Glomerular endothelial cell (primary cell): ENCODE measurements around the gene MEF2A. TPM values are rescaled to one million over a fixed set of nuclear protein-coding genes. Genes with fewer than 3 reads are reported as not detected.
A peak's percentile ranks its signal among the peaks of the same experiment; 100 is the strongest.

Experiments
- DNase-seq: peaks from one replicate; pipeline ENCODE4 v3.0.0-alpha.2; 2011; ENCODE audit warnings: low read depth, low spot score; ENCODE audit errors: extremely low read depth
- total RNA-seq: library from RNA; depleted of rRNA; stranded (reverse); fragments of >200 nt; gene quantifications from 2 replicates; pipeline ENCODE4 v1.2.3, GENCODE V29; 2015

Gene MEF2A
- total RNA-seq, 1 donor from 2014 or later, result 58.9 TPM

DNA sequence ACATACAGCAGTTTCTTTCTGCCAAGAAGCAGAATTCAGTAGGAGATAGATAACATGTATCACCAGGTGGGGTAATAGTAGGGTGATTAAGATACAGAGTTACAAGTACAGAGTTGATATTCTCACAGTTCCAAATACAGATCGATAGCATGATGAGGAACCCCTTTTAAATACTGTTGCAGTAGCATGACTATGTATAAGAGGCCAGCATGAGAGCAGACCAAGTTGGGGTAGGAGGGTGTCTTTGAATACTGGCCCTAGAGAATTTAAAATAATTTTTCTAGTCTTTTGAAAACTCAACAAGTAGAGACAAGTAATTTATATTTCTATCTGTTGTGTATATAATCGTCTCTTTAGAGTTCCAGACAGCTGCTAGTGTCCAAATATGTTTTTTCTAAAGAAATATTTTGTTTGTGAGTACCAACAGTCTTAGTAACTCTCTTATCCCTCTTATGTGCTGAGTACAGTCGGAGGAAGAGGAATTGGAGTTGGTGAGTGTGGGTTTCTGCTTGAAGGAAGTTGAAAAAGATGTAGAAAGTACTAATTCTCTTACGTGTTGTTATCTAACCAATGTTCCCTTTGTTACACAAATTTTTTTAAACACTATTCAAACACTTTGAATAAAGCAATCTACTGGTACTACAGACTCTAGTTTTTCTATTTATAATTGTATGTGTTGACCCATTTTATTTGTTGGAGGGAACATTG is 137.3 kb downstream of the MEF2A start:
- no peak for DNase-seq

DNA sequence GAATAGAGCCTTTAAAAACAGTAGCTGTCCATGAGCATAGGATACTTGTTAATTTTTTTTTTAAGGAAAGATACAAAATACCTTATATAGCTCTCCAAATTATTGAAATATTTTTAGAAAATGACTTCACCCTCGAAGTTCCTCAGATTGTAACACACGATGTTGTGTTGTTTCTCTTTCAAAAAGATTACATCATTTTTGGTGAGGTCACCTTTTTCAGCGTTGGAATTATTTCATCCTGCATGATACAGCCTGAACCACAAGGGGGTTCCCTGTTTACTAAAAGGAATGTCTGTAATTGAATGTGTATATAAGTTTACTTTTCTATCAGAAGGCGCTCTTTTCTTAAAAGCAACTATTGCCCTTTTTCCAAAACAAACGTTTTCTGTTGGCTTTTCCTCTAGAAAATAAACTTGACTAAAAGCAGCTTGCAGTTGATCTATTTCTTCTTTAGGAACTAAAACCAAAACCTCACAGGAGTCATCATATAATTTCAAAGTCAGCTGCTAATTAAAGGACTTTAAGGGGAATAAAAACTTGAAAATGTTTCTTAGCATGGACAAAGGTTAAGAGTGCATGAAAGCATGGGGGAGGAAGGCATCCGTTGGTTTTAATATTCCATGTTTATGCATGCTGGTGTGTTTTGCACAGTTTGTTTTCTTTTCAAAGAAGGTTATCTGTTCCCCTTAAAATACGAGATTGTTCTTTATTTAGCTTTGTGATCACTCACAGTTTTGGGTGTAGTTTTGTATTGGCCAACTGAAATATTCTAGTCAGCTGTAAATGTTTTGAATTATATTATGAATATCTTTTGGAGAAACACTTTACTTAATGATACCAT is 138.0 kb downstream of the MEF2A start:
- DNase-seq, result peak; percentile 94

DNA sequence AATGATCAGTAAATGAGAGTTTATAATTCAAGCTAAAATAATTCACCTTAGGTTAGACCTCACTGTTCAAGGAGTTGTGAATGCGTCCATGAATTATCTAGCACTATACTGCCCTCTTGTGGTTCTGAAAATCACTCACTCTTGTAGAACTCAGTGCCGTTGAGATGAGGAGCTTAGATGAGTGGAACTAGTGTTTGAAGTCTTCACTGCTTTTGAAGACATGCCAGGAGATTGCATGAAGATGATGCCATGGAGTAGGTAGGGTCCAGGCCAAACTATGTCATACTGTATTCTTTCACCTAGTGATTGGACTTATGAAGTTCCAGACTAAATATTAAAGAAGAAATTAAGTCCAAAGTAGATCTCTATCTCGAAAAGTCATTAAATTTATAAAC is 138.7 kb downstream of the MEF2A start:
- DNase-seq, result peak; percentile 91

DNA sequence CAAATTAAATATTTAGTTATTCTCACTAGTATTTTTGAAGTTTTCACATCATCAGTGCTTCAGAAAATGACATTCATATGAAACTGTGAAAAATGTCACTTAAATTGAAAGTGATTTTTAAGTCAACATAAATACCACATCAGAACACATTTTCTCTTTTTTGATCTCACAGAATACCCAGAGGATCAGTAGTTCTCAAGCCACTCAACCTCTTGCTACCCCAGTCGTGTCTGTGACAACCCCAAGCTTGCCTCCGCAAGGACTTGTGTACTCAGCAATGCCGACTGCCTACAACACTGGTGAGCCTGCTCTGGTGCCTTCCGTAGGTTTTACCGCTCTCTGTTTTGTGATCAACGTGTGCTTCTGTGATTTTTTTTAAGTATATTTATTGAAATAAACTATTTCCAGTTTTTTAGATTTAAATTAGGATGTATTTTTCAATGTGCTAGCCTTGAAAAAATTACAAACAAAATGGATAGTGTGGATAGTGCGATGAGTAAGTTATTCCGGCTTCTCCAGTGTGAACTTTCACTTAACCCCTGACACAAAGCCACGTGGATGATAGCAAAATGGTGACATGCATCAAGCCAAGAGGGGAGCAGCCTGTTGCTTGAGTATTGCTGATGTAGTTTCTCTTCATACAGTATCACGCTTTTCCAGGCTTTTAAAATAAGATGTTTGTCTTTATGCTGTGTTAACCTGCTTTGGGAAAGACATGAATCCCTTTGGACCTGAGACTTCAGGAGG is 140.9 kb downstream of the MEF2A start:
- no peak for DNase-seq

DNA sequence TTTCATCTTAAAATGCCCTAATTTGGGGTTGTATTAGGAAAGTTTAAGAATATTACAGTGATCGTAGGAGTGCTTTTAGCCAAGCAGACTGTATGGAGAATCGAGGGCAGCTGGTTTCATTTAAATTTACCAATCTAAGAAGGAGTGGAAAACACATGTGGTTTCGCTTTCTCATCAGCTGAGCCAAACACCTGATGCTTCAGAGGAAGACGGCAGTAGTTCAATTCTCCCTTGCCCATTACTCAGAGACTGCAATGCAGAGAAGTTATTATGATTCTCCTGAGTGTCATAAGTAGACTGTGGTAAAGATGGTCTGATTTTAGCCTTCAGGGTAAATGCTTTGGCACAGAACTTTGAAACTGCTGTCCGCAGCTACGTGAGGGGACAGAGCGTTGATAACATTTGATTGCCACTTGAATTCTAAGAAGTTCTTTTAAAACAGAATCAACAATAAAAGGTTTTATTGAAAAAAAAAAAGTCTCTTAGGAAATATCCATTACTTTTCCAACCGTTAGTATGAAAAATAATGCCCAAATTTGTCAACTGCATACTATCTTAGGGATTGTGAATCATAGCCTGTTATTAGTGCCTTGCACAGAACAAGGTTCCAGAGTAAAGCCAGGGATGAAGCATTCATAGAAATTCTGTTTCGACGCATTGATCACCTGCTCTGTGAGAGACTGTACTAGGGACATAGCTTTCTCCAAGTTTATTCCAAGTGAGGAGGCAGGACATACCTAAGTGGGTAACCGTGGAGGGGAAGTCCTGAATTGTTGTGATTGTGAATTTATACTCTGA is 141.9 kb downstream of the MEF2A start:
- DNase-seq, result no peak

DNA sequence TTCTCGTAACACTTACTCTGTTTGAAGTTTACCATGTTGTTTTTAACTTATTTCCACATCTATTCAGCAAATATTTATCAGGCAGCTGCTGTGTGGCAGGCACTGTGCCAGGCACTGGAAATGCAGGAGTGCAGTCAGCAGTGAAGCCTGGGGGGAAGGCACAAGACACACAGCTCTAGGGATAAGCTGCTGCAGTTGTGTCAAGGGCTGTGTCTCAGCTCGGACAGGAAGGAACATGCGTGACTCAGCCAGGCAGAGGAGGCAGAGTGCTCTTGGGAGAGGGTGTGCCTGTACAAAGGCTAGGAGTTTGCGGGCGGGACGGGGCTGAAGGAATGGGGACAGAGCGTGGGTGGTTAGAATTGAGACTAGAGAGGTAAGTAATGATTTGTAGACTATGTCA is 142.8 kb downstream of the MEF2A start:
- peak; percentile 63 for DNase-seq

DNA sequence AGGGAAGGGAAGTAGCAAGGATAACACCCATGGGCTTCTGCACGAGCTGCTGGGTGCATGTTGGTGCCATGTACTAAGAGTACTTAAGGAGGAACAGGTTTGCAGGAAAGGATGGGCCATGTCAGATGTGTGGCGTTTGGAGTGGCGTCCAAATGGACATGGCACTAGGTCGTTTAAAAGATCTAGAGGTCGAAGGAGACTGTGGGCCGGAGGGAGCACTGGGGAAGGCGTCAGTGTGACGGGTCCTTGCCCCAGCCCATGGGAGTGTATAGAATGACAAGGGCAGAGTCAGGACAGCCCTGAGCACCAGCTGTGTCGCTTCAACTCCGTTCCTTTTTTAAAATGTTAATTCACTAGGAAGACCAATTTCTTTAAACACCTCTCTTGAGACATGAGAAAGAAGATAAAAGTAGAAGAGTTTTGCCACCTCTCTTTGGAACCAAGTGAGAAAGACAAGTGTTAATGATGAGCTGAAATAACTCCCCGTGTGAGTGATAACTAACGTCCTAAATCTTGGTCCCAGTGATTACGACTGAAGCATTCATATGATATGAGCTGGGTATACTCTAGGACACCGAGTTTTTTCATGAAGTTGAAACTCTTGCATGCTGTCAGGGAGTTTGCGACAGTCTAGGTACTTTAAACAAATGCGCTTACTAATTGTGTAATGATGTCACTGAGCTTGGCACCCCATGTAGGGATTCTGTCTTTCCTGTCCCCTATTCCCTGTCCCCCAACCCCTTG is 143.6 kb downstream of the MEF2A start:
- no peak for DNase-seq

DNA sequence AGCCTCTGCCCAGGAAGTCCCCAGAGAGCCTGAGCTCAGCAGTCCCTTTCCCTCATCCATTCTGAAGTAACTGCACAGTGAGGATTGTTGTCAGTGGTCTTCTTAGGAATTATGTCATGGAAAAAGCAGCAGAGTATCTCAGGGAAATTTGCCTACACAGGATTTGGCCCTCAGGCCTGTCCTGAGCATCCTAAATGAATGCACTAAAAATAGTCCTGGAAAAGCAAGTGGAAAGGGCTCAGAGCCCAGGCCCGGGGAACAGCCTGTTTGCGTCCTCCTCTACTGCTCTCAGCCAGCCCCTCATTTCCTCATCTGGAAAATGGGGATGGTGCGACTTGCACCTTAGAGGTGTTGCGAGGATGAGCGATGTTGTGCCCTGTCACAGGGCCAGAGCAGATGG is 145.8 kb downstream of the MEF2A start:
- no peak for DNase-seq

DNA sequence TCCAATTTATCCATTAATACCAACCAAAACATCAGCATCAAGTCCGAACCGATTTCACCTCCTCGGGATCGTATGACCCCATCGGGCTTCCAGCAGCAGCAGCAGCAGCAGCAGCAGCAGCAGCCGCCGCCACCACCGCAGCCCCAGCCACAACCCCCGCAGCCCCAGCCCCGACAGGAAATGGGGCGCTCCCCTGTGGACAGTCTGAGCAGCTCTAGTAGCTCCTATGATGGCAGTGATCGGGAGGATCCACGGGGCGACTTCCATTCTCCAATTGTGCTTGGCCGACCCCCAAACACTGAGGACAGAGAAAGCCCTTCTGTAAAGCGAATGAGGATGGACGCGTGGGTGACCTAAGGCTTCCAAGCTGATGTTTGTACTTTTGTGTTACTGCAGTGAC is 146.6 kb downstream of the MEF2A start:
- no peak for DNase-seq

DNA sequence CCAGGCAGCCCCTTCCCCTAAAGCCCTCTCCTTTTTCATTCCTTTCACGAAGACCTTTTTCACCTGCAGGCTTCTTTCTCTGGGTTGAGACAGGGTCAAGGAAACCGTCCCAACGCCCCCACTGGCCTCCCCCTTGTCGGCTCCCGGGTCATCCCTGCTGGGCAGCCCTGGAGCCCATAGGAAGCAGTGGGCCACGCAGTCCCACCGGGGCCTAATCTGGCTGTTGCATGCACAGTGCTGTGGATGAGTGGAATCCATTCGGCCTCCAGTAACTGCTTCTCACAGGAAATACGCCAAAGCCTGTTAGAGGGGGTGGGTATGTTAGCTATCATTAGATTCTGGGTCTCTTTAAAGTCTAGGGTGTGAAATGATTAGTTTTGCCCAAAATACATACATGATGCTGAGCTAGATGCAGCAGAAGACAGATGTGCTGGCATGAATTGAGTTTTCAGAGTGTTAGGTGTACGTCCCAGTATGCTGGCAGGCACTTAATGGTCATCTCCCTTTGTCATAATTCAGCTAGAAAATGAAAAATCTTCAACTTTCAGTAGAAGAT is 150.8 kb downstream of the MEF2A start:
- DNase-seq, result no peak

DNA sequence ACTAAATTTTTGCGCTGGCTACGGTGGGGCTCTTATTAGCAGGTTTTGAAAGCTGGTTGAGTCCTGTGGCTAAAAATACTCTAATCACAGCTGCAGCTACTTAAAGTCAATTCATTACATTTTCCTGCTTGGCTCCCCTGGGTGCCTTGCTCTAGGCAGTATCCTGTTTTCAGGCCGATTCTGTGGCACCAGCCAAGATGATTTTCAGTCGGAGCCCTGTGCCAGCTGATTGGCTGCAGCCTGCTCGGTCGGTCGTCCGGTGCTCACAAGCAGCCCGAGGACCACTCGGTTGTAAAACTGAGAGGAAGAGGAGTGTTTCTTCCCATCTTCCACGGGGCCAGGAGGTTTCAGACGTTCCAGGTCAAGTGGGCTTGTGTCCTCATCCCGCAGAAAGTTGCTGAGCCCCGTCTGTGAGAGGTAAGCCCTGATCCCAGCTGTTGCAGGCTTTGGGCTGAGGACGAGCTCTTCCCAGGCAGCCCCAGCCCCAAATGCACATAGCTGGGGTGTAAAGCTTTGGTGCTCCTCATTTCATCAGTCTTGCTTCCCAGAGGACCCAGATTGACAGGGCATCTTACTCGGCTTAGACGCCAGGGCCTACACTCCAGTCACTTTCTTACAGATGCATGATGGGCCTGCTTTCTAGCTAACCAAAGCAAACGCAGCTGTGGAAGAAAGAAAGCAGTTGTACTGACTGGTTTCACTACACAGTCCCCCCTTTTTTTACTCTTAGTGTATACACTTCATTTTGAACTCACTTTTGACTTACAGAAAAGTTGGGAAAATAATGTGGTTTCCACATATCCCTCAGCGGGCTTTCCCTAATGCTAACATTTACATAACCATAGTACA is 151.6 kb downstream of the MEF2A start:
- no peak for DNase-seq

DNA sequence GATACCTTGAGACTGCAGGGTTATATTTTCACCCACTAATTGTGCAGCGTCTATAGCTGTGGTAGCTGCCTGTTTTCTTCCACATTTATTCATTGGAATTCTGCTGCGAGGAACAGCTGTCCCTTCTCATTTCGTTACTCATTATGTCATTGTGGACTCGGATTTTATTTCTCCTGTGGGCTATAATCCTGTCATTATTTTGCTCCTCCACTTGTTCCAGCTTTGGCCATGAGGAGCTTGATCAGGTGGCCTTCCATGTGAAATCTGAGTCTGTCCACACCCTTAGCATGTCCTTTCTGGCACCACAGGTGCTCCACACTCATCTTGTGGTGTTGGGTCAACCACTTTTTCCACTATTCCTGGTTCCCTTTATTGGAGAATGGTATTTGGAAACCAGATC is 152.6 kb downstream of the MEF2A start:
- DNase-seq, result no peak

DNA sequence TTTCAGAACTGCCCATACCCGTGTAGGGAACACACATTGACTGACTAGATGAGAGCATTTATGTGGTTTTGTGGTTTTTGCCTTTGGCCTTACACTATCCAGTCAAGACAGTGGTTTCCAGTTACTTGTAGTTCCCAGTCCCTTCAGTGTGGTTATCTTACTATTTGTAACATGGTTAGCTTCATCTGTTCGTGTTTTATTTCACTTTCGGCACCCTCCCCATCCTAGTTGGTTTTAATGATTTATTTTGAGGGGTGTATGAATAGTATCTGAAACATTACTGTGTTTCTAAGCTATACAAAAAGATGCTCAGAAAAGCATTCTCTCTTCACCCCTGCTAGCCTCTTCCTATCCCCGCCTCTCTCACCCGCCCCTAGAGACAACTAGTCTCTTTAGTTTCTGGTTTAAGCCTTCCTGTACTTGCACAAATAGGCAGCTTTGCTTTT is 153.3 kb downstream of the MEF2A start:
- no peak for DNase-seq

DNA sequence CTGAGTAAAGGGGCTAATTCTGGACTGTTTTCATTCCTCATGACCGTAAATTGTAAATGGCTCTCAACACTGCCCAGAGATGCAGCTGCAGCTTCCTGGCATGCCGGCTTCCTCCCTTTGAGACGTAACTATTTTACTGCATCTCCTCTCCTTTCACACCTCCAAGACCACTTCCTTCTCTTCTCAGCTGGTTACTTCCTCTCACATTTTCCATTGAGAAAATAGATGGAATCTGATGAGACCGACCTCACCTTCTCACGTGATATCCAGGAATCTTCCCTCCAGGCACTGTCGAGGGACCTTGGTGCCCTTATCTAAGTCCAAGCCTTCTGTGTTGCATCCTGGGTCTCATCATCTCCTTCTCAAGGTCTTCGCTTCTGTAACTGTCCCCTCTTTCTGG is 154.7 kb downstream of the MEF2A start:
- no peak for DNase-seq

DNA sequence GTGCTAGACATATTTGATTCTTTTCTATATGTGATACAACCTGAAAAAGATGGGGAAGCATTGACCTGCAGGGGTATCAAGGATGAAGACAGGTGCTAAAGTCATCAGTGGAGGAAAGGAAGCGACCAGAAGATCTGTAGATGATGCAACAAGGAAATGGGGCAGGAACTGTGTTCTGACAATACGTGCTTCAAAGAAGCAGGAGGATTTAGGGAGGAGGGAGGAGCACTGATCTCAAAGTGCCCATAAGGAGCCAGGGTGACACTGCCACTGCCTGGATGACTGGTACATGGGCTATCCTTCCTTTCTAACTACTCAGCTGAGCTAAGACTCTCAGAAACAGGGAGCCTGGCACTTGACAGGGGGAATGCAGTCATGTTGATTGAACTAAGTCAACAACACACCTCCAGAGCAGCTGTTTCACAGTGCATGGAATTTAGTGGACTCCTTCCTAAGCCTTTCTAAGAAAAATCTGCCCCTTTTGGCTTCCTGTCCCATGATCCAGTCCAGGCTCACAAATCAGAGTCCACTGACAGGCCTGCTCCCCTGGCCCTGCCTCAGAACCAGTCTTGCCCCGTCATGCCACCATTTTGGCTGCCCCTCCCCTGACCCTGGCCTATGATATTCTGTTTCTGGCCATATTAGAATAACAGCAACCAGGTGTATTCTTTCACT is 155.5 kb downstream of the MEF2A start:
- no peak for DNase-seq

DNA sequence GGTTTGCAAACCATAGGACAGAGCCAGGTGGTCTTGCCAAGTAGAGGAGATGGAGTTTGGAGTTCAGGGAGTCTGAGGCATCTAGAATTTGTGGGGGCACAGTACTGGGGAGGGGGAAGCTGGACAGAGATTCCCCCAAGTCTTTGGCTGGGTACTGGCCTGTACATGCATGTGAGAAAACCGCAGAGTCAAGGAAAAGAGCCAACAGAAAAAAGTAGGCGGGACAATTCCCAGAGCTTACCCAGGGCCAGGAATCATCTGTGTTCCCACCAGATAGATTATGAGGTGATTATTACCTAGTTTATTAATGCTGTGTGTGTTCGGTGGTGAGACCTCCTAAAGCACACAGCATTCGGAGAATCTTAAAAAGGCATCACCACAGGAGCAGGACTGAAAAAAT is 156.1 kb downstream of the MEF2A start:
- no peak for DNase-seq

DNA sequence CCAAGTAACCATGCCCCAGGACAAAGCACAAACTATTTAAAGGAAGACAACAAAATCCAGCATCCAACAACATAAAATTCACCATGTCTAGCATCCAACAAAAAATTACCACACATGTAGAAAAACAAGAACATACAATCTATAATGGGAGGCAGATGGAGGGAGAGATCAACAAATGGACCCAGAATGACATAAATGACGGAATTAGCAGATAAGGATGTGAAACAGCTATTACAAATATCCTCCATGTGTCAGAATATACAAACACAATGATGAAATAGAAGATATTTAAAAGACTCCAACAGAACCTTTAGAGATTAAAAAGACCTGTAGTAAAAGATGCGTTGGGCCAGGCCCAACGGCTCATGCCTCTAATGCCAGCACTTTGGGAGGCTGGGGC is 156.6 kb downstream of the MEF2A start:
- no peak for DNase-seq

DNA sequence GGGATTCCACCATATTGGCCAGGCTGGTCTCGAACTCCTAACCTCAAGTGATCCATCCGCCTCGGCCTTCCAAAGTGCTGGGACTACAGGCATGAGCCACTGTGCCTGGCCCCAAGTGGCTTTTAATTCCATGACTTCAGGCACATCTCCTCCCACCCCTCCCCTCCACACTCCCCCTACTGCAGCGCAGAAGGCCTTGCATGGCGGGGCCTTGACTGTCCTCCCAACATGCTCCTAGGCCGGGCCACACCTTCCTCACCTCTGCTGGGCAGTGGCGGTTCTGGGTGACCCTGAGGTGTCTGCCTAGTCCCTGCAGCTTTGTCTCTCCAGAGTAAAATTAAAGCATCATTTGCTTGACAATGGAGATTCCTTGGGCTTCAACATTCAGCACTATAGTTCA is 160.5 kb downstream of the MEF2A start:
- DNase-seq, result no peak
